Measurements from ENCODE around the gene HARS1.
"Not testable (repeated sequence)": the region's sequence is repeated elsewhere in the genome, so short reads cannot be mapped to it uniquely, and the experiment has no call there.

The HARS1 gene, protein sequence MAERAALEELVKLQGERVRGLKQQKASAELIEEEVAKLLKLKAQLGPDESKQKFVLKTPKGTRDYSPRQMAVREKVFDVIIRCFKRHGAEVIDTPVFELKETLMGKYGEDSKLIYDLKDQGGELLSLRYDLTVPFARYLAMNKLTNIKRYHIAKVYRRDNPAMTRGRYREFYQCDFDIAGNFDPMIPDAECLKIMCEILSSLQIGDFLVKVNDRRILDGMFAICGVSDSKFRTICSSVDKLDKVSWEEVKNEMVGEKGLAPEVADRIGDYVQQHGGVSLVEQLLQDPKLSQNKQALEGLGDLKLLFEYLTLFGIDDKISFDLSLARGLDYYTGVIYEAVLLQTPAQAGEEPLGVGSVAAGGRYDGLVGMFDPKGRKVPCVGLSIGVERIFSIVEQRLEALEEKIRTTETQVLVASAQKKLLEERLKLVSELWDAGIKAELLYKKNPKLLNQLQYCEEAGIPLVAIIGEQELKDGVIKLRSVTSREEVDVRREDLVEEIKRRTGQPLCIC

GRCh38 chr5:140690941-140691924 lies at the start of gene HARS1, which contains the start of gene HARS2:
Gene HARS1 (minus strand): TSS chr5:140691370. CDS start chr5:140691304, 66 bp downstream.
Gene HARS2 (plus strand): TSS chr5:140691455. CDS start chr5:140691649, 194 bp downstream.
- DNase-seq: peak; percentile 88

DNA sequence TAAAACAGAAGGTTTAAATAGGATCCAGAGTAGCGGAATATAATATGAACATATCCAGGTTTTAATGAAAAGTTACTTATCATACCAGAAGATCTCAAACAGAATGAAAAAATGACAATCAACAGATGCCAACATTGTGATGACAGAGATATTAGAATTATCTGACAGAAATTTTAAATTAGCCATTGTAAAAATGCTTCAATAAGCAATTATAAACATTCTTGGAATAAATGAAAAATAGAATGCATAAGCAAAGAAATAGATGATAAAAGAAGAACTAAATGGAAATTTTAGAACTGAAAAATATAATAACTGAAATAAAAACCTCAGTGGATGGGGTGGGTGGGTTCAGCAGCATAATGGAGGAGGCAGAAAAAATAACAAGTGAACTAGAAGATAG lies 46.3 kb upstream of the HARS1 start:
- no peak for DNase-seq

DNA sequence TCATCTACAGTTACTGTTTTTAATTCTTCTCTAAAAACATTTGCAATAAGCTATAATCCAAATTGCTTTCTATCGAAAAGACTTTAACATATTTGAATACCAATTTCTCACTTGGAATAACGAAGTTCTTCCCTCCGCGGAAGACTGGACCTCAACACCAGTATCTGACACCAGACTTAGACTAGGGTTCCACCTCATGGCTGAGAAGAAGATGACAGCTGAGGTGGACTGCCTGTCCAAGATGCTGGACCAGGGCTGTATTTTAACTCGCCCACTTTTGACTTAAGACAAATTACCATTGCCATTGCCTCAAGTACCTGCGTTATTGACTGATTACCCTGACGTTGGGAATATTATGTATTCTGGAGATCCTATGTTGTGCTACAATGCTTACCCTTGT lies 43.2 kb upstream of the HARS1 start:
- DNase-seq: no peak

GRCh38 chr5:140733098-140733497 lies 41.9 kb upstream of the HARS1 start:
- no peak for DNase-seq

GRCh38 chr5:140725799-140726471 lies 34.8 kb upstream of the HARS1 start:
- DNase-seq: peak; percentile 75

- DNase-seq: not testable (repeated sequence)
Measured at GRCh38 chr5:140721395-140721794, 30.2 kb upstream of the HARS1 start.

DNA sequence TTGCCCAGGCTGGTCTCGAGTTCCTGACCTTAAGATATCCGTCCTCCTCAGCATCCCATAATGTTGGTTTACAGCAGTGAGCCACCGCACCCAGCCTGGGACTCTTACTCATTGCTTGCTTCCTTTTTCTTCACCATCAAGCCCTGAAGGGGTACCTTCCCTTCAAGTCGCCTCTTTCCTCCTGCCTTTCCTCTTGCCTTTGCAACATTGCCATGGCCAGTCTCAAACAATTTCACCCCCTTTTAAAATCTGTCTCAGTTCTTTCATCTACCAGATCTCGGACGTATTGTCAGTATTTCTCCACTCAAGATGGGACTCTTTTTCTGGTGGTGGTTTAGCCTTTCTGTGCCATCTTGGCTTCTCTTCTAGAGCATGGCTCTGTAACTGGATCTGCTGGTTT lies 29.6 kb upstream of the HARS1 start:
- DNase-seq: not testable (repeated sequence)

DNA sequence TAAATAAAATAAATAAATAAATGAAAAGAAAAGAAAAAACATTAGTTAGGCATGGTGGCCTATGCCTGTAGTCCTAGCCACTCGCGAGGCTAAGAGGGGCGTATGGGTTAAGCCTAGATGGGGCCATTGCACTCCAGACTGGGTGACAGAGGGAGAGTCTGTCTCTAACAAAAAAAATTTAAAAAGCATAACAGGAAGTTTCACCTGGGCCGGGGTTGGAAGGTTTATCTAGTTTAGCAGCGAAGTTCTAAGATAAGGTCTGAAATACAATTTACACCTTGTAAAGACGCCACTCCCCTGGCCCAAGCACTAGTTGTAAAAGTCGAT lies 27.1 kb upstream of the HARS1 start:
- no peak for DNase-seq

DNA sequence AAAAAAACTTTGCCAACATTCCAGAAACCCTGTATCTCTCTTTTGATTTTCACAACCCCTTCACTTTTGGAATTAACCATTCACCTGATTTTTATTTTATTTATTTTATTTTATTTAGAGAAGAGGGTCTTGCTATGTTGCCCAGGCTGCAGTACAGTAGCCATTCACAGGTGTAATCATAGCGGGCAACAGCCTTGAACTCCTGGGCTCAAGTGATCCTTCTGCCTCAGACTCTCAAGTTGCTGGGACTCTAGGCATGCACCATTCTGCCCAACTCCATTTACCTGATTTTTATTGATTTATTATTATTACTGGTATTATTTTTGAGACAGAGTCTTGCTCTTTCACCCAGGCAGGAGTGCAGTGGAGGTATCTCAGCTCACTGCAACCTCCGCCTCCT lies 25.1 kb upstream of the HARS1 start:
- DNase-seq: not testable (repeated sequence)

- no peak for DNase-seq
Measured at GRCh38 chr5:140713562-140714094, 22.5 kb upstream of the HARS1 start.

DNA sequence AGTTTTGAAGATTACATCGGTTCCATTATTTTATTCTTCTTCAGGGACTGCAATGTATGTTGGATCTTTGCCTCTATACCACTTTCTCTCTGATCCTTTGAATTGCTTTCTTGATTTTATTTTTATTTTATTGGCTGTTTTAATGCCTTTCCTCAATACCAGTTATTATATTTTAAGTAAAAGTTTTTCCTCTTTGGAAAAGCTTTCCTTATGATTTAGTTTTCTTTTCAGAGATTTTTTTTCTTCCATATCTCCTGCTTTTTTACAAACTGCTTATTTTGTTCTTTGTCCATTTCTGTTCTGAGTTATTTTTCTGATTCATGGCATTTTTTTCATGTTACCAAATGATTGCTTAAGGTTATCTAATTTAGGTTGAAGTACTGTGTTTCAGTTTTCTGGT lies 20.6 kb upstream of the HARS1 start:
- no peak for DNase-seq

GRCh38 chr5:140710899-140711552 lies 19.9 kb upstream of the HARS1 start:
- DNase-seq: peak; percentile 95

DNA sequence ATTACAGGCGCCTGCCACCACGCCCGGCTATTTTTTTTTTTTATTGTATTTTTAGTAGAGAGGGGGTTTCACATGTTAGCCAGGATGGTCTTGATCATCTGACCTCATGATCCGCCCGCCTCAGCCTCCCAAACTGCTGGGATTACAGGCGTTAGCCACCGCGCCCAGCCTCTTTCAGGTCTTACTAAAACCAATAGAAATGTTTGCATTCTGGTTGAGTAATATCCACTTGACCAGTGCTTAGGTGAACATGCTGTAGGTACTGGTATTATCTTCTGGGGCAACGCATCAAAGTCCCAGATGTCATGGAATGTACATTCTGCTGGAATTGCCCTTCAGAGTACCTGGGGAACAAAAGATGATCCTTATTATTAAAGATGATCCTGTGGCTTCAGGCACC lies 17.6 kb upstream of the HARS1 start:
- DNase-seq: not testable (repeated sequence)

GRCh38 chr5:140707812-140708211 lies 16.6 kb upstream of the HARS1 start:
- DNase-seq: no peak

DNA sequence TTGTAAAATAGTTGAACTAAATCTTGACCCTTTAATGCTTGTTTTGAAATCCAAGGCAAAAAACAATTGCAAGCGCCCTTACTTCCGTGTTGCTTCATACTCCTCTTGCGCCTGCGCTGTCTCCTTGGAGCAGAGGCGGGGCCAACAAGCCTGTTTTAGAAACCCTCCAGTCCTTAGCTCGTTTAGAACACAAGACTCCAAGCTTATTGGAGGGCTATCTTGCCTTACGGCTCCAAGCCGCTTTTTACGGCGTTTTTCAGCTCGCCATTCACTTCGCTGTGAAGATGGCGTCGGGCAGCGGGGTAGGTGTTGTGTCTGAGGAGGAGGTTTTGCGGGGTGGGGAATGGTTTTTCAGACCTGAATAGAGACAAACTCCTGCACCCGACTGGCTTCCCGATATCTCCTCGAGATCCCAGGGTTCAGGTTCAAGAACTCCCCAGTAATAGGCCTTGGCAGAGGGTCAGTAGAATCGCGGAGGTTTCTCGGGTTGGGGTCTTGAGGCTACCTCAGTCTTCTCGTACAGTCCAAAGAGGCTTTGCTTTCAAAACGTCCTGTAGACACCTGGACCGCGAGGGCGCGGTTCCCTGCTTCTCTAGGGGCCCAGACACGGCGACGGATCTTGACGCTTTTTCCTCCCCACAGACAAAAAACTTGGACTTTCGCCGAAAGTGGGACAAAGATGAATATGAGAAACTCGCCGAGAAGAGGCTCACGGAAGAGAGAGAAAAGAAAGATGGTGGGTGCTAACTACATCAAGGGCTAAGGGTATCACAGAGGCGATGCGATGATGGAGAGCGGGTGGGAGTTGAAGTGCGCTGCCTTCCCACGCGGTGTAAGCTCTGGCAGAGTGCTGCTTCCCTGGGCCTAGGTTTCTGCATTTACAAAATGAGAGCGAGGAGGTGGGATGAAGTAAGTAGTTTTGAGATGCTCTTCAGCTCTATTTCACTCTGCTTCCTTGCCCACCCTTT lies 9.3 kb upstream of the HARS1 start, which contains the start of gene ZMAT2:
Gene ZMAT2, plus strand, starts transcription at position 271 of the 968 bp plus-strand sequence. Its CDS starts 14 bp downstream, at position 285.
- peak; percentile 96 for DNase-seq

GRCh38 chr5:140696891-140697492 lies 5.8 kb upstream of the HARS1 start:
- DNase-seq: no peak

GRCh38 chr5:140694276-140694675 lies 3.1 kb upstream of the HARS1 start:
- no peak for DNase-seq

DNA sequence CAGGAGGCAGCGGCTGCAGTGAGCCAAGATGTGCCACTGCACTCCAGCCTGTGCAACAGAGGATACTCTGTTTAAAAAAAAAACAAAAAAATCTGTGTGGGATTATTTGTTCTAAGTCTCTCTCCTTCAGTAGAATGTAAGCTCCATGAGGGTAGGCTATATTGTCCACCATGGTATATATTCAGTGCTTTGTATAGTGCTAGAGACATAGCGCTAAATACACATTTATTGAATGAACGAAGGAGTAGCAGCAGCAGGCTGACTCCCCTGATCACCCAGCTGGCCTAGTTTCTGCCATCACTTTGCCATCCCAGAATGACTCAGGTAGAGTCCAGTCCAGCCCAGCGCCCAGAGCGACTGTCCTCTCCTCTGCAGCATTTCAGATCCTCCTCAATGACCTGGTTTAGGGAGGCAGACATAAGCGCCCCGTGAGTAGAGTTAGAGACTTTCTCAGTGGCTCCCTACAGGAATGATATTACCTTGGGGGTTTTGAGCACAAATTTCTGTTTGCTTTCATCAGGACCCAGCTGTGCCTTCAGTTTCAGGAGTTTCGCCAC lies 716 bp downstream of the HARS1 start:
- no peak for DNase-seq

DNA sequence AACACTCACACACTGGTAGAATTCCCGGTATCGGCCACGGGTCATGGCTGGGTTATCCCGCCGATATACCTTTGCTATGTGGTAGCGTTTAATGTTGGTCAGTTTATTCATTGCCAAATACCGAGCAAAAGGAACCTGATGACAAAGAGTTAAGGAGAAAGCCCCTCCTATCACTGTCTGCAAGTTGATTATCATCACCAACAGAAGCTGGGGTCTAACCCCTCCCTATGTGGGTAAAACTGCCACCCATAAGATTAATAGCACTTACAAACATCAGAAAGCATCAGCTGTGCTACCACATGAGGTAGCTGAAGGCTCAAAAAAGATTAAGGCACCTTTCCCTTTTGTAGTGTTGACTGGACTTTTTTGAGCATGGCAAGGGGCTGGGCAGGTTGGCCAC lies 12.2 kb downstream of the HARS1 start:
- no peak for DNase-seq

DNA sequence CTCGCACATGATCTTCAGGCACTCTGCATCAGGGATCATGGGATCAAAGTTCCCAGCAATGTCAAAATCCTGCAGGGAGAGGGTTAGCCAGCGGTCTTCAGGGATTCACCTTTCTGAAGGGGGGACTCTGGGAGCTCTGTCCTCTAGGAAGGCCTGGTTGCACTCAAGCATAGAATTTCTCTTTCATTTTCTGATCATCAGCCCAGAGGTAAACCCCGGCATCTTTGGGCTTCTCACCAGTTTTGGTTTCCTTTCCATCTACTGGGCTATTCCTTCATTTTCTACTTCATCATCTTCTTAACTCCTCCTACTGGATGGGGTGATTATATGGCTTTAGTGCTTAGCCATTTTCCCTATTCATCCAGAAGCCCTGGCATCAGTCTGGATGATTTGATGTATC lies 13.2 kb downstream of the HARS1 start:
- no peak for DNase-seq
